ENCODE measurements around the gene ITIH4. TPM values are rescaled to one million over a fixed set of nuclear protein-coding genes. Genes with fewer than 3 reads are reported as not detected.

The ITIH4 gene
- total and polyA plus RNA-seq, 2 of the 13 experiments (the other 11 are each of a cell fraction or from before 2014, with no cell fraction given), result 2.7 to 5.3 TPM

DNA sequence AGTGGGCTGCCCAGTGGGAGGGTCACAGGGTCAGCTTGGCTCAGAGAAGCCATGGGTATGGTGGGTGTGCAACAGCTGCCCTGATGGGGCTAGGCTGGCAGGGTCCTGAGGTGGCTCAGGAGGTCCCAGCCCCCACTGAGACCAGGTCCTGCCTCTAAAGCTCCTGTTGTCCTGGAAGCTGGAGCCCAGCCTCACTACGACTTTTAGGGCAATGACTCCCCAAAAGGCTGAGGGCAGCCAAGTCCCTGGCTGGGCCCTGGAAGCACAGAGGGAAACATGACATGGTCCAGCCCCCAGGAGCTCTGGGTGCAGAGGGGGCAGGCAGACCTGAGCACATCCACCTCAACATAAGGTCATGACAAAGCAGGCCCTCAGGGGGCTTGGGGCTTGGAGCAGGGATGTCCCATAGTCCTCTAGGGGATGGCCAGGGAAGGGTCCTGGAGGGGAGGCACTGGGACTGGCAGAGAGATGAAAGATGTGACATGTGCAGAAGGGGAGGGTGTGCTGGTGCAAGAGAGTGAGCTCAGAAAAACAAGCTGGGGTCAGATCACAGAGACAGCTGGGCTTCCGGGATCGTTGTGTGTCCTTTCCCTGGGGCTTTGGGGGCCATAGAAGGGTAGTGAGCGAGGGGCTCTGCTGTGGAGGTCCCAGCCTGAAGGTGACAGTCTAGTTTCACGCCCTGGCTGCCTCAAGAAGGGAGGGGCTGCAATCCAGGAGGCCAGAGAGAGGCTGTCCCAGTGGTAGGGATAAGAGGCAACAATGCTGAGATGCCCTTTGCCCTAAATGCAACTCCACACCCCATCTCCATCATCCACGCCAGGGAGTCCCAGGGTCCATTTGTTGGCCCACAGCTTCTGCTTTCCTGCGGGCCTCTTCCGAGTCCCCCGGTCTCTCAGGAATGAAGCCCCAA lies 36.5 kb downstream of the ITIH4 start (continued):
- no peak for TF ChIP-seq ZNF7 (CRISPR knock-in tag; IDR thresholded peaks at IDR 0.05)
- no peak for TF ChIP-seq ZFP36L2 (CRISPR knock-in tag; IDR thresholded peaks at IDR 0.05)
- TF ChIP-seq BCL6 (CRISPR knock-in tag; IDR thresholded peaks at IDR 0.05), result no peak
- TF ChIP-seq HOXA5 (CRISPR knock-in tag; IDR thresholded peaks at IDR 0.05), result no peak
- no peak for TF ChIP-seq CERS6 (CRISPR knock-in tag; IDR thresholded peaks at IDR 0.05)
- TF ChIP-seq MTF2 (CRISPR knock-in tag; IDR thresholded peaks at IDR 0.05; ENCODE audit: borderline replicate concordance), result no peak
- no peak for TF ChIP-seq ZNF564 (CRISPR knock-in tag; IDR thresholded peaks at IDR 0.05)
- TF ChIP-seq FUBP1 (CRISPR knock-in tag; IDR thresholded peaks at IDR 0.05; ENCODE audit: borderline replicate concordance), result no peak
- TF ChIP-seq JARID2 (CRISPR knock-in tag; IDR thresholded peaks at IDR 0.05; ENCODE audit: insufficient replicate concordance), result no peak
- peak; percentile 59; the same call in 1 of the 2 replicates for TF ChIP-seq FOXO1 (CRISPR knock-in tag; IDR thresholded peaks at IDR 0.05)
- peak; percentile 16 for TF ChIP-seq ZNF883 (CRISPR knock-in tag; IDR thresholded peaks at IDR 0.05; ENCODE audit: not compliant biosample characterization)
- no peak for TF ChIP-seq ESRRA (CRISPR knock-in tag; IDR thresholded peaks at IDR 0.05; ENCODE audit: low read depth)
- no peak for TF ChIP-seq KLF9 (CRISPR knock-in tag; IDR thresholded peaks at IDR 0.05; ENCODE audit: low read depth)
- TF ChIP-seq ZNF839 (CRISPR knock-in tag; IDR thresholded peaks at IDR 0.05; ENCODE audit: borderline replicate concordance), result no peak
- TF ChIP-seq NAIF1 (CRISPR knock-in tag; IDR thresholded peaks at IDR 0.05; ENCODE audit: borderline replicate concordance), result no peak
- TF ChIP-seq, protein P1, sequence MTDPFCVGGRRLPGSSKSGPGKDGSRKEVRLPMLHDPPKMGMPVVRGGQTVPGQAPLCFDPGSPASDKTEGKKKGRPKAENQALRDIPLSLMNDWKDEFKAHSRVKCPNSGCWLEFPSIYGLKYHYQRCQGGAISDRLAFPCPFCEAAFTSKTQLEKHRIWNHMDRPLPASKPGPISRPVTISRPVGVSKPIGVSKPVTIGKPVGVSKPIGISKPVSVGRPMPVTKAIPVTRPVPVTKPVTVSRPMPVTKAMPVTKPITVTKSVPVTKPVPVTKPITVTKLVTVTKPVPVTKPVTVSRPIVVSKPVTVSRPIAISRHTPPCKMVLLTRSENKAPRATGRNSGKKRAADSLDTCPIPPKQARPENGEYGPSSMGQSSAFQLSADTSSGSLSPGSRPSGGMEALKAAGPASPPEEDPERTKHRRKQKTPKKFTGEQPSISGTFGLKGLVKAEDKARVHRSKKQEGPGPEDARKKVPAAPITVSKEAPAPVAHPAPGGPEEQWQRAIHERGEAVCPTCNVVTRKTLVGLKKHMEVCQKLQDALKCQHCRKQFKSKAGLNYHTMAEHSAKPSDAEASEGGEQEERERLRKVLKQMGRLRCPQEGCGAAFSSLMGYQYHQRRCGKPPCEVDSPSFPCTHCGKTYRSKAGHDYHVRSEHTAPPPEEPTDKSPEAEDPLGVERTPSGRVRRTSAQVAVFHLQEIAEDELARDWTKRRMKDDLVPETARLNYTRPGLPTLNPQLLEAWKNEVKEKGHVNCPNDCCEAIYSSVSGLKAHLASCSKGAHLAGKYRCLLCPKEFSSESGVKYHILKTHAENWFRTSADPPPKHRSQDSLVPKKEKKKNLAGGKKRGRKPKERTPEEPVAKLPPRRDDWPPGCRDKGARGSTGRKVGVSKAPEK (CRISPR knock-in tag; IDR thresholded peaks at IDR 0.05; ENCODE audit: borderline replicate concordance), result no peak
- TF ChIP-seq NFYC (CRISPR knock-in tag; IDR thresholded peaks at IDR 0.05), result no peak
- TF ChIP-seq PRDM4 (CRISPR knock-in tag; IDR thresholded peaks at IDR 0.05; ENCODE audit: borderline replicate concordance), result no peak
- no peak for TF ChIP-seq ZNF234 (CRISPR knock-in tag; conservative IDR thresholded peaks at IDR 0.05)

All from HepG2 (cell line).